ENCODE results near the gene ZNF518A.
"Not testable (repeated sequence)": the region's sequence is repeated elsewhere in the genome, so short reads cannot be mapped to it uniquely, and the experiment has no call there.

The ZNF518A gene

GRCh38 chr10:96137567-96137966 lies 7.5 kb downstream of the ZNF518A start:
- no peak for DNase-seq

- DNase-seq = no peak
Measured at GRCh38 chr10:96138102-96138501, 8.0 kb downstream of the ZNF518A start.

- no peak for DNase-seq
Measured at GRCh38 chr10:96152437-96152836, 22.3 kb downstream of the ZNF518A start.

- DNase-seq = no peak
Measured at GRCh38 chr10:96153070-96153469, 23.0 kb downstream of the ZNF518A start.

- no peak for DNase-seq
Measured at GRCh38 chr10:96165726-96166125, 35.6 kb downstream of the ZNF518A start.

GRCh38 chr10:96168546-96168945 lies 38.4 kb downstream of the ZNF518A start:
- no peak for DNase-seq

GRCh38 chr10:96170230-96170629 lies 40.1 kb downstream of the ZNF518A start:
- DNase-seq = no peak

- DNase-seq = no peak
Measured at GRCh38 chr10:96172666-96173065, 42.6 kb downstream of the ZNF518A start.

GRCh38 chr10:96176985-96177384 lies 46.9 kb downstream of the ZNF518A start:
- DNase-seq = no peak

GRCh38 chr10:96188421-96188820 lies 58.3 kb downstream of the ZNF518A start:
- DNase-seq = no peak

- DNase-seq = no peak
Measured at GRCh38 chr10:96188916-96189315, 58.8 kb downstream of the ZNF518A start.

- DNase-seq = not testable (repeated sequence)
Measured at GRCh38 chr10:96189505-96189904, 59.4 kb downstream of the ZNF518A start.

- DNase-seq = no peak
Measured at GRCh38 chr10:96201525-96201924, 71.4 kb downstream of the ZNF518A start.

GRCh38 chr10:96205580-96205979 lies 75.5 kb downstream of the ZNF518A start:
- DNase-seq = no peak

GRCh38 chr10:96208271-96208670 lies 78.2 kb downstream of the ZNF518A start:
- DNase-seq = no peak

GRCh38 chr10:96208946-96209345 lies 78.8 kb downstream of the ZNF518A start:
- DNase-seq = no peak

- no peak for DNase-seq
Measured at GRCh38 chr10:96211764-96212163, 81.7 kb downstream of the ZNF518A start.

GRCh38 chr10:96212911-96213310 lies 82.8 kb downstream of the ZNF518A start:
- no peak for DNase-seq

Measured in stimulated activated CD4-positive, alpha-beta T cell treated with anti-CD3 and anti-CD28 coated beads, Interleukin-4, amount 100 ng/mL, for 1 hour (primary cell).